Mesothelial cell of epicardium (in vitro differentiated cells): Measurements from ENCODE around the gene PEX1. TPM values are rescaled to one million over a fixed set of nuclear protein-coding genes. Genes with fewer than 3 reads are reported as not detected.

Experiments used
- DNase-seq, 2 experiments: peaks; one replicate each; pipeline ENCODE4 v3.0.0; 2021; ENCODE audit warnings: low spot score in 2 of 2; ENCODE audit not compliant: unreplicated experiment in 2 of 2
- H3K27ac Mint-ChIP-seq: 2 replicates; pipeline ENCODE4 v1.8.0; 2021; ENCODE audit warnings: mixed read lengths
- H3K27me3 Mint-ChIP-seq: 2 replicates; pipeline ENCODE4 v1.8.0; 2021; ENCODE audit warnings: low read depth, mixed read lengths
- H3K36me3 Mint-ChIP-seq: 2 replicates; pipeline ENCODE4 v1.8.0; 2021; ENCODE audit warnings: mixed read lengths
- H3K4me1 Mint-ChIP-seq: 2 replicates; pipeline ENCODE4 v1.8.0; 2021; ENCODE audit warnings: mixed read lengths
- H3K4me3 Mint-ChIP-seq: 2 replicates; pipeline ENCODE4 v1.8.0; 2021; ENCODE audit warnings: mild to moderate bottlenecking, moderate library complexity, mixed read lengths
- H3K9me3 Mint-ChIP-seq: 2 replicates; pipeline ENCODE4 v1.8.0; 2021; ENCODE audit warnings: mixed read lengths
- total RNA-seq: library from RNA; stranded (reverse); gene quantifications from 3 replicates; pipeline ENCODE4 v1.2.1, GENCODE V29; 2021
- TF ChIP-seq, protein P1 (sequence below): fragments of 200-600 bp; sonication (generic); IDR thresholded peaks from one replicate; pipeline ENCODE4 v1.5.0; 2021; ENCODE audit warnings: antibody characterized with exemption; ENCODE audit not compliant: unreplicated experiment

PEX1 gene
- total RNA-seq, 1 donor from 2014 or later: 22.9 TPM

DNA sequence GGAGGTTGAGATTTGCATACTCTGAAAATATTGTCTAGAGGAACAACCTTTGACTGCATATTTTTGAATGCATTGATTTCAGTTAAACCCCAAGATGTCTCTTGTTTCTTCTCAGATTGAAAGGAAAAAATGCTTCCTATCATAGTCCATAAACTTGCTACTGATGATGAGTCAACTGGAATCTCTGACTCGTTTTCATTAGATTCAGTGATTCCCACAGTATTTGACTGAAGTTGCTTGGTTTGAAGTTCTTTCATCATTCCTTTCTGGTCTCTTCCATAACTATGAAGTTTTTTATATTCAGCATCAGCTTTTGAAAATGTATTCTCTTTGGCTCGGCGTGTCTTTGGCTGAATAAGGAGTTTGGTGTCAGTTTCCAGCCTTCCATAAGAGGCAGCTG, 10.7 kb downstream of the PEX1 start:
- H3K4me1 Mint-ChIP-seq: no peaks in the 10 kb centered on the region
- no peak overlapping the region for H3K27ac Mint-ChIP-seq
- DNase-seq: no peak
- H3K36me3 Mint-ChIP-seq: peaks cover 23% of the 10 kb centered on the region
- no peak overlapping the region for H3K4me3 Mint-ChIP-seq
- TF ChIP-seq, protein P1, sequence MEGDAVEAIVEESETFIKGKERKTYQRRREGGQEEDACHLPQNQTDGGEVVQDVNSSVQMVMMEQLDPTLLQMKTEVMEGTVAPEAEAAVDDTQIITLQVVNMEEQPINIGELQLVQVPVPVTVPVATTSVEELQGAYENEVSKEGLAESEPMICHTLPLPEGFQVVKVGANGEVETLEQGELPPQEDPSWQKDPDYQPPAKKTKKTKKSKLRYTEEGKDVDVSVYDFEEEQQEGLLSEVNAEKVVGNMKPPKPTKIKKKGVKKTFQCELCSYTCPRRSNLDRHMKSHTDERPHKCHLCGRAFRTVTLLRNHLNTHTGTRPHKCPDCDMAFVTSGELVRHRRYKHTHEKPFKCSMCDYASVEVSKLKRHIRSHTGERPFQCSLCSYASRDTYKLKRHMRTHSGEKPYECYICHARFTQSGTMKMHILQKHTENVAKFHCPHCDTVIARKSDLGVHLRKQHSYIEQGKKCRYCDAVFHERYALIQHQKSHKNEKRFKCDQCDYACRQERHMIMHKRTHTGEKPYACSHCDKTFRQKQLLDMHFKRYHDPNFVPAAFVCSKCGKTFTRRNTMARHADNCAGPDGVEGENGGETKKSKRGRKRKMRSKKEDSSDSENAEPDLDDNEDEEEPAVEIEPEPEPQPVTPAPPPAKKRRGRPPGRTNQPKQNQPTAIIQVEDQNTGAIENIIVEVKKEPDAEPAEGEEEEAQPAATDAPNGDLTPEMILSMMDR: no peak
- H3K27me3 Mint-ChIP-seq: no peaks in the 10 kb centered on the region
- no peaks in the 10 kb centered on the region for H3K9me3 Mint-ChIP-seq

DNA sequence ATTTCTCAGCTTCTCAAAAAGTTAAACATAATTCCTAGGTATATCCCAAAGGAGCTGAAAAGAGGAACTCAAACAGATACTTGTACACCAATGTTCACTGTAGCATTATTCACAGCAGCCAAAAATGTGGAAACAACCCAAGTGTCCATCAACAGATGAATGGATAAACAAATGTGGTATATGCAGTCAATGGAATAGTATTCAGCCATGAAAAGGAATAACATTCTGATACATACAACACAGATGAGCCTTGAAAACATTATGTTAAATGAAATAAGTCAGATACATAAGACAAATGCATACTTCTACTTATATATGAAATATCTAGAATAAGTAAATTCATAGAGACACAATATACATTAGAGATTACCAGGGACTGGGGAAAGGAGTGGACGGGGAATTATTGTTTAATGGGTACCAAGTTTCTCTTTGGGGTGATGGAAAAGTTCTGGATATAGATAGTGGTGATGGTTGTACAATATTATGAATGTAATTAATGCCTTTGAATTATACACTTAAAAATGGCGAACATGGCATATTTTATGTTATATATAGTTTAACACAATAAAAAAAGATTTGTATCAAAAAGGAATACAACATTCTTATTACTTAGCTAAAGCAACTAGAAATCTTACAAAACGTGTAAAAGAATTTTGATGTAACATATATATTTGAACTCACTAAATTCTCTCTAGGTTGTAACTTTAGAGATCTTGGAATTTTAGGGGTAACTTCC, 15.0 kb downstream of the PEX1 start:
- peaks cover 28% of the 10 kb centered on the region for H3K36me3 Mint-ChIP-seq
- no peak overlapping the region for H3K27ac Mint-ChIP-seq
- no peaks in the 10 kb centered on the region for H3K9me3 Mint-ChIP-seq
- no peak overlapping the region for H3K4me3 Mint-ChIP-seq
- no peak for DNase-seq
- H3K27me3 Mint-ChIP-seq: no peaks in the 10 kb centered on the region
- TF ChIP-seq, protein P1: no peak
- H3K4me1 Mint-ChIP-seq: no peaks in the 10 kb centered on the region

DNA sequence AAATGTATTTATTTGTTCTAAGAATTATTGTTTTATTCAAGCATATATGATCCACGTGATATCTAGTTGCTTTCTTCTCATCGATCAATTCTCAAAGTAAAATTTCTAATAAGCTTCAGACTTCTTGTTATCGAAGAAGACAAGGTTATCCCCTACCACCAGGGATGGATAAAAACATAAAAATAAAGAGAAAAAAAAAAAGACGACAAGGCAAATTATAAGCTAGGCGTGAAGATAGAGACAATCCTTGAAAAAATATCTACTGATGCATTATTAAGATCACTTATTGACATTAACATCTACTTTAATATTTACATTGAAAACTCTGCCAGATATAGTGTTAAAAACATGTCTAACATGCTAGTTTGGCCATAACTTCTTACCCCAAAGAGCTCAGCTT, 19.4 kb downstream of the PEX1 start:
- DNase-seq: no peak

DNA sequence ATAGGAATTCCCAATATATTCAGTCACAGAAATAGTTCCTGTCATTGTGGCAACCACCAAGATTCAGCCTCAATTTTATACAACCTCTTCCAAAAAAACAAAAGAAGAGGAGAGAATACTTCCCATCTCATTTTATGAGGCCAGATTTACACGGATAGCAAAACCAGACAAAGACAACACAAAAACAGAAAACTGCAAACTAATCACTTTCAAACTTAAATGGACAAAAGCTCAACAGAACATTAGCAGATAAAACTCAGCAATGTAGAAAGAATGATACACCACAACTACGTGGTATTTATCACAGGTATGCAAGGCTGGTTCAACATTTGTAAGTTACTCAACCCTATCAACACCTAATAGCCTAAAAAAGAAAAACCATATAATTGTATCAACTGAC, 22.0 kb downstream of the PEX1 start:
- H3K27ac Mint-ChIP-seq: no peak overlapping the region
- no peak overlapping the region for H3K4me3 Mint-ChIP-seq
- TF ChIP-seq, protein P1: no peak
- no peak for DNase-seq
- H3K9me3 Mint-ChIP-seq: no peaks in the 10 kb centered on the region
- H3K36me3 Mint-ChIP-seq: peaks cover 28% of the 10 kb centered on the region
- H3K27me3 Mint-ChIP-seq: no peaks in the 10 kb centered on the region
- no peaks in the 10 kb centered on the region for H3K4me1 Mint-ChIP-seq

More for the DNA sequence above, 19.4 kb downstream of the PEX1 start:
- Mint-ChIP-seq H3K27ac (no peak overlapping the region), H3K27me3 (no peaks in the 10 kb centered on the region), H3K4me1 (no peaks in the 10 kb centered on the region), H3K9me3 (no peaks in the 10 kb centered on the region), H3K4me3 (no peak overlapping the region), H3K36me3 (peaks cover 29% of the 10 kb centered on the region)
- TF ChIP-seq, protein P1: no peak

DNA sequence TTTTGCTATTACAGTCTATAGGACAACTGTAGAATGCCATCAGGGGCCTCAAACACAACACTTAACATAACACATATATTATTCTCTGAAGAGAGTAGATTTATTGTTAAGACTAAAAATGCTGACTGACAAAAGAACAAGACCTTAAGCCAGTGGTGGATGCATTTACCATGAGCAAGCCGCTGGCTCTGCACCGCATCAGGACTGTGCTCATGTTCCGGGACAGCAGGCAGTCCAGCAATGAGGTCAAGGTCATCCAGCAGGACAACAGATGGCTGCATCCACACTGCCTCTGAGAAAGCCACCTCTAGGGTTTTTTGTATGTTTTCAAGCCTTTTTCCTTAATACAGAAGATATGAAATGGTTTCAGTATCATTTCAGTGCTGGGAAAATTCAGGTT, 23.8 kb downstream of the PEX1 start:
- DNase-seq: no peak
- Mint-ChIP-seq H3K9me3 (no peaks in the 10 kb centered on the region), H3K27me3 (no peaks in the 10 kb centered on the region), H3K4me1 (no peaks in the 10 kb centered on the region), H3K27ac (no peak overlapping the region), H3K36me3 (peaks cover 37% of the 10 kb centered on the region), H3K4me3 (no peak overlapping the region)
- TF ChIP-seq, protein P1: no peak
